A549 (cell line): Measurements from ENCODE around the gene PLA2G4A. TPM values are rescaled to one million over a fixed set of nuclear protein-coding genes. Genes with fewer than 3 reads are reported as not detected.

Experiments
- ATAC-seq, 2 experiments: fragments of 200-7000 bp in 1 of 2; fragments of >200 bp in 1 of 2; cut with Nextera tagmentation in 1 of 2; cut with Tn5 transposase in 1 of 2; 3 replicates each; pipeline versions ENCODE4 v1.8.0 to v1.9.1; 2018 to 2020; ENCODE audit warnings: mild to moderate bottlenecking in 1 of 2, moderate library complexity in 1 of 2
- CTCF ChIA-PET: fragments of 300-600 bp; sonication (Branson Sonifier 250); formaldehyde crosslinking; extraction: SDS; loops from one replicate; lab custom pipeline; 2021; ENCODE audit warnings: antibody characterized with exemption, inconsistent platforms; lab: Yijun Ruan, JAX
- POLR2A ChIA-PET: fragments of 350-600 bp; formaldehyde crosslinking; extraction: SDS; loops from one replicate; lab custom pipeline; 2021; ENCODE audit warnings: antibody characterized with exemption, inconsistent platforms; lab: Yijun Ruan, JAX
- DNase-seq, 2 experiments: peaks; one replicate each; pipeline versions ENCODE4 v3.0.0 to v3.0.0-alpha.2; 2011 to 2016; ENCODE audit warnings: low read depth in 1 of 2, low spot score in 1 of 2
- FAIRE-seq: peaks from 2 replicates; lab custom pipeline; 2011; peaks lifted over from hg19 to GRCh38; lab: Jason Lieb, UNC
- H3K27ac ChIP-seq, 2 experiments: fragments of >200 bp; sonication (Bioruptor Twin); formaldehyde crosslinking; 3 replicates each; pipeline ENCODE4 v1.5.1; 2016 to 2017
- H3K4me1 ChIP-seq: fragments of >200 bp; sonication (Bioruptor Twin); formaldehyde crosslinking; 3 replicates; pipeline ENCODE4 v1.6.1; 2016
- H3K4me2 ChIP-seq: fragments of >200 bp; sonication (Bioruptor Twin); formaldehyde crosslinking; 3 replicates; pipeline ENCODE4 v1.6.1; 2016
- H3K4me3 ChIP-seq: fragments of >200 bp; sonication (Bioruptor Twin); formaldehyde crosslinking; 3 replicates; pipeline ENCODE4 v1.5.1; 2016
- H3K9me3 ChIP-seq: fragments of >200 bp; sonication (Bioruptor Twin); formaldehyde crosslinking; 3 replicates; pipeline ENCODE4 v1.6.1; 2016
- CEBPB ChIP-seq, 2 experiments: fragments of >200 bp in 1 of 2; sonication (Bioruptor Twin) in 1 of 2; formaldehyde crosslinking in 1 of 2; IDR thresholded peaks; 2 replicates each; pipeline ENCODE4 v1.6.1; 2012 to 2016
- CHD2 ChIP-seq: fragments of 150-350 bp; IDR thresholded peaks from 2 replicates; pipeline ENCODE4 v1.6.1; 2014; ENCODE audit warnings: low read length; ENCODE audit not compliant: partially characterized antibody
- CTCF ChIP-seq: fragments of >200 bp; sonication (Bioruptor Twin); formaldehyde crosslinking; IDR thresholded peaks from 3 replicates; pipeline ENCODE4 v1.5.1; 2016
- E2F6 ChIP-seq: IDR thresholded peaks from 2 replicates; pipeline ENCODE4 v1.6.1; 2012; ENCODE audit warnings: low read depth, borderline replicate concordance
- EHMT2 ChIP-seq: fragments of 200-600 bp; sonication (generic); IDR thresholded peaks from 2 replicates; pipeline ENCODE4 v1.6.1; 2016; ENCODE audit warnings: antibody characterized with exemption, low read depth, mild to moderate bottlenecking, moderate library complexity
- ELK1 ChIP-seq: fragments of 150-350 bp; IDR thresholded peaks from 2 replicates; pipeline ENCODE4 v1.6.1; 2014; ENCODE audit warnings: low read depth, mild to moderate bottlenecking, low read length
- EP300 ChIP-seq, 2 experiments: fragments of >200 bp; sonication (Bioruptor Twin); formaldehyde crosslinking; IDR thresholded peaks; 2 replicates in 1 of 2; 3 replicates in 1 of 2; pipeline ENCODE4 v1.6.1; 2016 to 2017
- ESRRA ChIP-seq: fragments of 150-350 bp; IDR thresholded peaks from 2 replicates; pipeline ENCODE4 v1.6.1; 2014; ENCODE audit warnings: mild to moderate bottlenecking, low read length, borderline replicate concordance
- FOXS1 ChIP-seq: fragments of 250-450 bp; sonication (Bioruptor Pico); IDR thresholded peaks from 2 replicates; pipeline ENCODE4 v1.5.0; 2020; ENCODE audit warnings: mild to moderate bottlenecking, moderate library complexity
- HES2 ChIP-seq: fragments of >200 bp; sonication (Bioruptor Twin); formaldehyde crosslinking; IDR thresholded peaks from 2 replicates; pipeline ENCODE4 v1.6.1; 2016
- JUN ChIP-seq, 2 experiments: fragments of >200 bp; sonication (Bioruptor Twin); formaldehyde crosslinking; IDR thresholded peaks; 2 replicates in 1 of 2; 3 replicates in 1 of 2; pipeline ENCODE4 v1.6.1; 2016 to 2017
- KDM5A ChIP-seq: fragments of 200-600 bp; sonication (generic); IDR thresholded peaks from 2 replicates; pipeline ENCODE4 v1.6.1; 2016; ENCODE audit warnings: antibody characterized with exemption, mild to moderate bottlenecking
- MAX ChIP-seq: IDR thresholded peaks from 2 replicates; pipeline ENCODE4 v1.6.1; 2012
- NFE2L2 ChIP-seq: fragments of 150-350 bp; conservative IDR thresholded peaks from 2 replicates; pipeline ENCODE4 v1.6.1; 2014; ENCODE audit warnings: low read length
- NPAS2 ChIP-seq: fragments of 250-450 bp; sonication (Bioruptor Pico); IDR thresholded peaks from 2 replicates; pipeline ENCODE4 v1.8.0; 2022; ENCODE audit warnings: mild to moderate bottlenecking, moderate library complexity, borderline replicate concordance
- NR3C1 ChIP-seq: fragments of >200 bp; sonication (Bioruptor Twin); formaldehyde crosslinking; IDR thresholded peaks from 3 replicates; pipeline ENCODE4 v1.6.1; 2017
- POLR2A ChIP-seq: IDR thresholded peaks from 2 replicates; pipeline ENCODE4 v1.6.1; 2012; ENCODE audit warnings: mild to moderate bottlenecking, low read length
- POLR2AphosphoS2 ChIP-seq: conservative IDR thresholded peaks from 2 replicates; pipeline ENCODE4 v1.6.1; 2012; ENCODE audit warnings: low read length, improper control_type of control experiment, inconsistent platforms
- RARB ChIP-seq: fragments of 250-450 bp; sonication (Bioruptor Pico); IDR thresholded peaks from 2 replicates; pipeline ENCODE4 v1.8.0; 2021; ENCODE audit warnings: mild to moderate bottlenecking, moderate library complexity
- REST ChIP-seq: fragments of 200-600 bp; sonication (generic); IDR thresholded peaks from 2 replicates; pipeline ENCODE4 v1.6.1; 2016; ENCODE audit warnings: antibody characterized with exemption, mild to moderate bottlenecking, moderate library complexity
- RFX5 ChIP-seq: fragments of 450-650 bp; IDR thresholded peaks from 2 replicates; pipeline ENCODE4 v1.7.1; 2014; ENCODE audit warnings: antibody characterized with exemption, mild to moderate bottlenecking, moderate library complexity
- TP53 ChIP-seq: fragments of 250-450 bp; sonication (Bioruptor Pico); IDR thresholded peaks from 2 replicates; pipeline ENCODE4 v1.5.0; 2021; ENCODE audit warnings: mild to moderate bottlenecking, moderate library complexity
- USF2 ChIP-seq: fragments of 450-650 bp; IDR thresholded peaks from 2 replicates; pipeline ENCODE4 v1.6.1; 2014; ENCODE audit warnings: antibody characterized with exemption
- ZC3H11A ChIP-seq: fragments of 450-650 bp; IDR thresholded peaks from 2 replicates; pipeline ENCODE4 v1.6.1; 2014; ENCODE audit warnings: antibody characterized with exemption, mild to moderate bottlenecking
- WGBS: methylation state at CpG from one replicate; pipeline ENCODE4 v1.1.6; 2017; ENCODE audit errors: missing lambda C conversion rate; 5-methylcytosine and 5-hydroxymethylcytosine counted together
- polyA plus RNA-seq, 4 experiments: library from polyadenylated mRNA; depleted of rRNA in 3 of 4; stranded (reverse); fragments of >200 nt; fragmentation: RNase III in 1 of 4; extraction: RNeasy Plus Mini Kit Qiagen cat#74134 plus additional on column Dnase treatment in 1 of 4; gene quantifications; 2 replicates in 3 of 4; 3 replicates in 1 of 4; pipeline ENCODE4 v1.2.3, GENCODE V29; 2011 to 2017

PLA2G4A gene
- polyA plus RNA-seq, 2 of the 4 experiments (the other 2 are of a cell fraction), result 26.3 to 80.4 TPM

- POLR2A ChIA-PET, result no interaction called here
- 77% methylated on average over 4 of the region's 4 CpGs for WGBS
- Histone ChIP-seq H3K9me3 (no peaks in the 10 kb centered on the region), H3K4me3 (no peak overlapping the region), H3K4me2 (no peak overlapping the region), H3K4me1 (peaks cover 11% of the 10 kb centered on the region), H3K27ac (no peak overlapping the region)
- ATAC-seq (no peak), FAIRE-seq (no peak), DNase-seq (no peak)
- CTCF ChIA-PET, result interaction anchor here (0.6 to 2.8 kb wide), 20 partner anchors 8 to 432 kb away, joined by 3 to 24 read pairs (median 4); partner anchors contain the start of genes ODR4, PTGS2 and TPR
- TF ChIP-seq NFE2L2 (no peak), CEBPB (IDR thresholded peaks at IDR 0.05) (peak in 1 of 2 experiments; percentile 41; a peak in 1 of 4 replicates)
These were observed 21.6 kb upstream of the PLA2G4A start for GRCh38 chr1:186807163-186807562.

GRCh38 chr1:186811892-186812291 is 16.9 kb upstream of the PLA2G4A start:
- TF ChIP-seq REST (no peak), POLR2A (no peak), POLR2AphosphoS2 (no peak), ESRRA (no peak), EHMT2 (no peak), E2F6 (no peak), ZC3H11A (no peak), NR3C1 (no peak), FOXS1 (CRISPR knock-in tag) (no peak), HES2 (no peak), EP300 (IDR thresholded peaks at IDR 0.05) (no peak), KDM5A (no peak), CHD2 (no peak), USF2 (no peak), TP53 (CRISPR knock-in tag) (no peak), RFX5 (no peak), MAX (no peak)
- peak overlapping the region in 1 of 2 experiments; percentile 44; a peak in 2 of 6 replicates for H3K27ac ChIP-seq
- 96% methylated on average over 1 of the region's 1 CpG for WGBS
- H3K4me2 ChIP-seq, result no peak overlapping the region
- H3K4me3 ChIP-seq, result no peak overlapping the region
- no peak for DNase-seq
- FAIRE-seq, result no peak
- no peaks in the 10 kb centered on the region for H3K9me3 ChIP-seq
- ChIA-PET CTCF (interaction anchor here (0.6 kb wide), 1 partner anchor 148 kb away, joined by 3 read pairs; no protein-coding TSS in a partner anchor), POLR2A (no interaction called here)
- no peaks in the 10 kb centered on the region for H3K4me1 ChIP-seq
- ATAC-seq, result no peak

GRCh38 chr1:186812570-186812969 is 16.2 kb upstream of the PLA2G4A start:
- FAIRE-seq (no peak), DNase-seq (no peak), ATAC-seq (no peak)
- CTCF ChIA-PET, result no interaction called here
- Histone ChIP-seq H3K4me3 (no peak overlapping the region), H3K4me2 (no peak overlapping the region), H3K4me1 (no peaks in the 10 kb centered on the region), H3K9me3 (no peaks in the 10 kb centered on the region), H3K27ac (no peak overlapping the region)
- 75% methylated on average over 4 of the region's 4 CpGs for WGBS
- POLR2A ChIA-PET, result no interaction called here
- no peak for TF ChIP-seq CHD2
- TF ChIP-seq ZC3H11A, result no peak
- no peak for TF ChIP-seq POLR2AphosphoS2
- no peak for TF ChIP-seq JUN (IDR thresholded peaks at IDR 0.05)
- TF ChIP-seq NR3C1, result no peak
- no peak for TF ChIP-seq NPAS2 (CRISPR knock-in tag)
- TF ChIP-seq ELK1, result no peak
- TF ChIP-seq RARB (CRISPR knock-in tag), result no peak
- no peak for TF ChIP-seq HES2
- TF ChIP-seq CTCF, result no peak
